RWPE1 (cell line): ENCODE measurements around the gene DPYSL3.

Experiments
- CTCF ChIA-PET: fragments of 350-600 bp; sonication (Branson Sonifier 250); formaldehyde crosslinking; extraction: SDS; loops from one replicate; lab custom pipeline; 2021; lab: Yijun Ruan, JAX
- POLR2A ChIA-PET: fragments of 400-600 bp; formaldehyde crosslinking; extraction: SDS; loops from one replicate; lab custom pipeline; 2020; ENCODE audit warnings: antibody characterized with exemption; ENCODE audit not compliant: low non-redundant PET; lab: Yijun Ruan, JAX
- DNase-seq: peaks from one replicate; pipeline ENCODE4 v3.0.0; 2012; ENCODE audit warnings: low spot score
- H3K27ac ChIP-seq: fragments of 450-650 bp; 2 replicates; pipeline ENCODE4 v1.5.1; 2017
- CTCF ChIP-seq: fragments of 450-650 bp; conservative IDR thresholded peaks from 2 replicates; pipeline ENCODE4 v1.5.1; 2017; ENCODE audit warnings: low read depth, mild to moderate bottlenecking

DPYSL3 gene

DNA sequence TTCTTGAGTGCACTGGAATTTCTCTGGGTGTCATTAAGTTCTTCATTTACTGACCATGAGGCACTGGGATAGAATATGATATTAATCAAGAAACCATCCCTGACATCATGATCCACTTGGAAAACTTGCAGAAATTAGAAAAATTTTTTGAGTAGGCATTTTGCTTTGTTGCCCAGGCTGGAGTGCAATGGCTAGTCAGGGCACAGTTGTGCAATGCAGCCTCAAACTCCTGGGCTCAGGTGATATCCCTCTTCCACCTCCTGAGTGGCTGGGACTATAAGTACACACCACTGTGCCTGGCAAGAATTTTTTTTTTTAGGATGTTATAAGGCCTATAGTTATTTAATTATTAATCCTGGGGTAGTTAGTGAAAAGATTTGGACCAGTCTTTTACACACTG, 168.5 kb downstream of the DPYSL3 start:
- CTCF ChIA-PET, result no interaction called here

GRCh38 chr5:147340941-147341340, 168.9 kb downstream of the DPYSL3 start:
- TF ChIP-seq CTCF, result no peak
- no peak overlapping the region for H3K27ac ChIP-seq
- ChIA-PET CTCF (interaction anchor here (0.8 kb wide), 1 partner anchor 76 kb away, joined by 3 read pairs; no protein-coding TSS in a partner anchor), POLR2A (no interaction called here)
- DNase-seq, result no peak

More for the DNA sequence above, 168.5 kb downstream of the DPYSL3 start:
- TF ChIP-seq CTCF, result no peak
- no peak overlapping the region for H3K27ac ChIP-seq
- DNase-seq, result no peak
- POLR2A ChIA-PET, result no interaction called here
